Activated CD4-positive, alpha-beta T cell treated with anti-CD3 and anti-CD28 coated beads, Interleukin-2, amount 50 U/mL, for 24 hours (primary cell): ENCODE measurements around the gene FBXO8.

ENCODE experiments used
- DNase-seq, 2 donors: peaks; one replicate each; pipeline ENCODE4 v3.0.0-alpha.2; 2020; ENCODE audit warnings: low read depth in 1 of 2, low spot score in 1 of 2

FBXO8 gene

DNA sequence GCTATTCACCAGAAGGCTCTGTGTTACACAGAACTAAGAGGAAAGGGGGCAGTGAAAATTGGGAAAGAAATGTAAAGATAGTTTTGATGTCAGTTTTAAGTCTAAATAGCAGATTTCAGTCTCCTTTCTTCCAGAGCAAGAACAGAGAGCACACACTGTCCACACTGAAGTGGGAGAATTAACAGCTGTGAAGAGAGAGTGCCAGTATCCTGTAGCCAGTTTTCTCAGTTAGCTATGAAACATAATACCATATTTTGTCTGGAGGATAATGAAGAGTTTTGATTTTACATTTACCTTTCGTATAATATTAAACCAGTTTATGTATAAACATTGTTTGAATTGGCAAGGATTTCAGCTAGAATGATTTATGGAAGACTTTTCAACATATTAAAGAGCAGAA lies 35.1 kb downstream of the FBXO8 start:
- no peak for DNase-seq

DNA sequence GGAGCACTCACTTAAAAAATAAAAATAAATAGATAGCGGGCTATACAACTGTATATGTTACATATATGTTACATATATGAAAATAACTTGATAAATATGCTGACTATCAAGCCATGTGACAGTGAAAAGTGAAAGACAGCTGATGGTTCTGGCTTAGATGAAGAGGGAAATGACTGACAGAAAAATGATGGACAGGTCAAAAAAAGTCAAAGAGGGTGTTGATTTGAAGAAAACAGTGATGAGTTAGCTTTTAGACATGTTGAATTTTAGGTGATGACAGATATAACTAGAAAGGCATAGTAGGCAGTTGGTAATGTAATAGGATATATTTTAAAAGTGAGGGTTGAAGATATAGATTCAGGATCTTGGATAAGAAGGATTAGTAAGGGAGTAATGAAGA lies 37.8 kb downstream of the FBXO8 start:
- DNase-seq = no peak

GRCh38 chr4:174244441-174244840 lies 39.0 kb downstream of the FBXO8 start:
- no peak for DNase-seq

DNA sequence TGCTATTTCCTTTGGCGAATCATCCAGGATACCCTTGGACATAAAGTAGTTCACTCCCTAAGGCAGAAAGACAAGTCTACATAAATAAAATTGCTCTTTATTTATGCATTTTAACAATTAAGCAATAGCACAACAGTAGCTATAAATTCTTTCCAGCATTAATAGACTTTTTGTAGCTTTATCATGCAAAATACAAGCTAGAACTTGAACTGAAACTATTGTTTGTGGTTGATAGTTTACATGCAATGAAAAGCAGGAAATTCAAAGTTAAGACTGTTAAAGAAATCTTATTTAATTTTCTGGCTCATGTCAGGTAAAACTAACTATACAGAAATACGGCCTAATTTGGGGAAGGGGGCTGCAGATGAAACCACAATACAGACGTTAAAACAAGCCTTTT lies 42.3 kb downstream of the FBXO8 start:
- no peak for DNase-seq

DNA sequence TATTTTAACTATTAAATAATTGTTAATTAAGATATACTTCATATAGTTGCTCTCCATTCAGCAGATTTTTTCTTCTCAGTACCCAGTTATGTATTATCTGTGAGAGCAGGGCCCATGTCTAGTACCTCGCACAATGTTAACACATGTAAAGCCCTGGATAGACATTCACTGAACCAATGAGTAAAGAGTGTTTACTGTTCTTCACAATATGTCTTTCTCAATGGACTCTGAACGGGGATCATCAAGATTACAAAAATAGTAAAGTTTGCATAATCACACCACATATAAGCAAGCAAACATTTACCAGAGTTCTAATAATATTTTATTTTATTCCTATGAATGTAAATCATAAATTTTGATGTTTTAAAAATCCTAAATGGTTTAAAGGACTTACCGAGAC lies 47.1 kb downstream of the FBXO8 start:
- DNase-seq = no peak

- DNase-seq = no peak
Observed at GRCh38 chr4:174230680-174231079, 52.8 kb downstream of the FBXO8 start.

DNA sequence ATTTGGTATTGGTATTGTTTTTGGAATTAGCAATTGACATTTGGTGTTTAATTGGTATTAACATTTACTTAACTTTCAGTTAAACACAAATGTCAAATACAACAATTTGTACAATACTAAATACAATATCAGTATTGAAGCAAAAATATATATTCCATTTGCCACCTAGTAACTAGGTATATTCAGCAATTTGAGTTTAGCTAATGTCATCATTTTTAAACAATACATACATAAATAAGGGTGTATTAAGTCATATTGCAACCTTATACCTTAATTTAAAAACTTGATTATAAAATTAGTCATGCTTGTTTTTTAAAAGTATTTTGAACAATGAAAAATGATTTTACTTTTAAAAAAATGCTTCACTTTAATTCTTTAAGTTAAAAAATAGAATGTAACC lies 53.3 kb downstream of the FBXO8 start:
- no peak for DNase-seq

DNA sequence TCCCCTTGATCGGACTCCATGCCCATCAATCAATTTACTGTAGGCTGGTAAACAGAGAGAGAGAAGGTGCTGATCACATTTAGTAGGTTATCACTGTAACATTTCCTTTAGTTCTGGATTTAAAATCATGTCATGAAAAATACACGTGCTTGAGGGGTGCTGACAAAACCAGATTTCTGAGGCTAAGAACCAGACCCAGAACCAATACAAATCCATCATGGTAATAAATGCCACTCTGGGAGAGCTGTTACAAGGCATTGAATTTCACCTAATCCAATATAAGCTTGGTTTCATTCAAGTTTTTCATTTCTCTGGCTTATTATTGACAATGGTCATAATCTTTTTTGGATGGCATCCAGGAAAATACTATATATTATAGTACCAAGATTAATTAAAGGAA lies 54.5 kb downstream of the FBXO8 start:
- DNase-seq = no peak

DNA sequence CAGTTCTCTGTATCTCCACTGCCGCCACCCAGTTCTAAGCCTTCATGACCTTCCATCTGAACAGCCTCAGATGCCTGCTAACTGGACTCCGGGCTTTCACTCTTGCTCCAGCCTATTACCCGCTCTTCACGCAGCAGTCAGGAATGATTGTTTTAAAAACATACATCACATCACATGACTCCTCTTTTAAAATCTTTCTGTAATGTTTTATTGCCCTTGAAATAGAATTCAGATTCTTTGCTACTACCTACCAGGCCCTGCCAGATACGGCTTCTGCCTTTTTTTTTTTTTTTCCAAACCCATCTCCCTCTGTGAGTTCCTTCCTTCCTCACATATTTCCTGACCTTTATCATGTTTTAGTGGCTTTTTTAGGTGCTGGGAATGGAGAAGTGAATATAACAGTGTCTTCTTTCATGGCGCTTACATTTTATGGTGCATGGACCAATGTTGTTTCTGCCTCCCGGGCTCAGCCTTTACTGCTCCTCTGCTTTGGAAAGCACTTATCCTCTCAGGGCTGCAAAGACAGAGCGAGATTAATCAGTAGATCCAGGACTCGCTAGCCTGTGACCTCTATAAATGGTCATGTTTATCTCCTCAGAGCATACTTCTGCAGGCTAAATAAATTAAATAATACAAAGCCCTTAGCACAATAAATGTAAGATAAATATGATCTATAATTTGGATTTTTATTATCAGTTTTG lies 58.0 kb downstream of the FBXO8 start:
- no peak for DNase-seq

- no peak for DNase-seq
Observed at GRCh38 chr4:174224550-174224949, 58.9 kb downstream of the FBXO8 start.

GRCh38 chr4:174222266-174222872 lies 61.1 kb downstream of the FBXO8 start:
- no peak for DNase-seq

DNA sequence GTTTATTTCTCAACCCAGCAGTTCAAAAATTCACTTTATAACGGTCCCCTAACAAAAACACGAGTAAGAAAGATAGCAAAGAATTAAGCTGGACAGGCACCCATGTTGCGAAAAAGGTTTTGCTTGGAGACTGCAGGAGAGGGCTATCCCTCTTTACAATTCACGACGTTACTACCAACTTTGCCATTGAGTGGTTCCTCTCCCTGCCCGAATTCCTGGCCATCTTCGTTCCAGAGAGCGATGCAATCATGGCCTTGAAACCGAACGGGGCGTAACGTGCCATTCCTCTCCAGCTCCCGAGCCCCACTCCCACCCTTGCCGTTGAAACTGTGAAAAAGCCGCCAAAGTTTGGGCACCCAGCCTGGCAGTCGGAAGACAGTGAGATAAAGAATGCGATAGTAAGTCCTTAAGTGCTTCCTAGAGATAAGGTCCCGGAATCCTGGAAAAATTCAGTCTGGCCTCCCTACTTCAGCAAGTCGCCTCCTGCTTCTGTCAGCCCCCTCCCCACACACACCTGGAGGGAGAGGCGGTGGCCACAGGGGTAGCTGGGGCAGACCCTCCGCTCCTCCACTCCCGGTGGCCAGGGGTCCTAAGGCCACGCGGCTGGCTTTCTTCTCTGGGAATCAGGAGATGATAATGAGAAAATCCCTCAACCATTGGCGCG lies 65.2 kb downstream of the FBXO8 start:
- no peak for DNase-seq

- DNase-seq = no peak
Observed at GRCh38 chr4:174217273-174218126, 66.0 kb downstream of the FBXO8 start.

- DNase-seq = no peak
Observed at GRCh38 chr4:174216799-174217272, 66.6 kb downstream of the FBXO8 start.

DNA sequence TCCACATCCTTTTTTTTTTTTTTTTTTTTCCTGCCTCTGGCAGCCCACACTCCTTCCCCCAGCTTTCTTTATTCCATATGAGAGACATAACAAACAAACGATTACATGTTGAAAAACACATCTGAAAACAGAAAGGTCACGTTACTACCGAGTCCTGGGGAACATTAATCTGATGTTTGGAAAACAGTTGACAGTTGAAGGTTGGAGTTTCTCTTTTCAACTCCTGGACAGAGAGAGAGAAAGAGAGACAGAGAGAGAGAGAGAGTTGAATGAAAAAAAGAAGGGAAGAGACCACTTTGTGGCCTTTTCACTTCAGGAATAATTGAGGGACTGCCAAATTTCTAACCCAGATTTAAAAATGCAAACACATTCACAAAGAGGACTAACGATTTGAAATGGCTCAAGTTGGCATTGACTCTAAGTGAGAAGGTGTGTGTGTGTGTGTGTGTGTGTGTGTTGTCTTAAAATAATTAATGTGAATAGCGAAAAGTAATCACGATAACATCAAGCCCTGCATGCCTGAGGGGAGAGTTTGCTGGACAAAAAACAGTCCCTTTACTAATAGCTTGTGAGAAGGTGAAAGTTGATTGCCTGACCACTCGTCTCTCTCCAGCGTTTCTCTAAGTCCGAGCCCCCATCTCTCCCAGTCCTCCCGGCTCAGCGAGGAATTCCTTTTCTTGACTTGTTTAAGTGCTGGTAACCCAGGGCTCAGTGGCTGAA lies 67.3 kb downstream of the FBXO8 start:
- no peak for DNase-seq

DNA sequence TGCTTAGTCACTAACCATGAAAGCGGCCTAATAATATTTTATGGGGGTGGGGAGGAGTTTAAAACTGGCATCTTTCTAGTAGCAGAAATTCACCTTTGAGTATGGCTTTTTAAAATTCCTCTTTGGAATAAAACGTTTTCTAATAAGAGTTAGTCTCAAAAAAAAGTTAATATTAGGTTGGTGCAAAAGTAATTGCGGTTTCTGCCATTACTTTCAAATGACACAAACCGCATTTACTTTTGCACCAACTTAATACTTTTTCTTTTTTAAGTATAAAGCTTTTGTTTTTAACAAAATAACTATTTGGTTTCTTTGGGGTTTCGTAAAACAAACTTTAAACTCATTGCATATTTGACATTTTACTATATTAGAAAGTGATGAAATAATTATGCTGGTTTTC lies 68.4 kb downstream of the FBXO8 start:
- no peak for DNase-seq

- DNase-seq = no peak
Observed at GRCh38 chr4:174214101-174214878, 69.2 kb downstream of the FBXO8 start.

DNA sequence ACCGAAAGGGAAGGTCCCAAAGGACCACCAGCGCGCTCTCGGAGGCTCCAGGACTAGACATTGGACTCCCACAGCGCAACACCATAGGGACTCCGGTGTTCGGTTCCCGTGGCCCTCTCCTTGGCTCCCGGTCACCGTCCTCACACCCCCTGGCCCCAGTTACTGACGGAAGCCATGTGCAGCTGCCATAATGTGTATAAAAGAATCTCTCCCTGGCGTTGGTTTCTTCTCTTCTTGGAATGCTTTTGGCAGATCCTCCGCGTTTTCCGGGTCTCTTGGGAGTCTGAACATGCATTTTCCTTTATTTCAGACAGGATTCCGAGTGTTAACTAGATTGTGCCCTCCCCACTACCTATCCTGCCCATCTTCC lies 69.8 kb downstream of the FBXO8 start:
- no peak for DNase-seq

DNA sequence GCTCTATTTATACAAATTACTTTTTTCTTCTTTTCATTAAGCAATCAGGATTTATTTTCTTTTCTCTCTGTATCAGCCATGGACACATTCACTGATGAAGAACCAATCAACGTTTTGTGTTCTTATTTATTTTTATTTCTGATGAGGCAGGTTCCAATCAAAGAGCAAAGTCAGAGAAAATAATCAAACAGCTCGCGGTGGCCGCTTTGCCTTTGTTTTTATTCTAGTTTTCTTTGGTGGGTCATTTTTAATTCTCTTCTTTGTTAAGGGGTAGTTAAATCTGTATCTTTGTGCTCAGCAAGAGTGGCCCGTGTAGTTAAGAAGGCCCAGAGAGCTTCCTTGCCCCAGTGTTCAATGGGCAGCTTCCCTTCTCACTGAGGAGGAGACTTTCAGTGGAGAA lies 71.4 kb downstream of the FBXO8 start:
- no peak for DNase-seq

GRCh38 chr4:174211622-174212044 lies 71.8 kb downstream of the FBXO8 start:
- no peak for DNase-seq
